Osteoblast (primary cell): Measurements from ENCODE around the gene UQCC5. TPM values are rescaled to one million over a fixed set of nuclear protein-coding genes. Genes with fewer than 3 reads are reported as not detected.

Experiments used
- DNase-seq: peaks from one replicate; pipeline ENCODE4 v3.0.0; 2011; ENCODE audit warnings: low spot score, mixed read lengths; ENCODE audit not compliant: insufficient read length; ENCODE audit errors: missing footprints
- H2AFZ ChIP-seq: 2 replicates; pipeline ENCODE4 v1.6.0; 2011; ENCODE audit warnings: mild to moderate bottlenecking, low read length
- H3K27ac ChIP-seq: 2 replicates; pipeline ENCODE4 v1.5.1; 2011; ENCODE audit warnings: mild to moderate bottlenecking, low read depth, low read length, moderate library complexity
- H3K27me3 ChIP-seq: 2 replicates; pipeline ENCODE4 v1.6.0; 2012; ENCODE audit warnings: mild to moderate bottlenecking, control low read depth, inconsistent platforms, low read length, moderate library complexity; ENCODE audit not compliant: insufficient read depth
- H3K36me3 ChIP-seq: 2 replicates; pipeline ENCODE4 v1.5.1; 2011; ENCODE audit warnings: mild to moderate bottlenecking, low read length, control low read depth, moderate library complexity; ENCODE audit not compliant: insufficient read depth
- H3K4me1 ChIP-seq: 2 replicates; pipeline ENCODE4 v1.5.1; 2011; ENCODE audit warnings: mild to moderate bottlenecking, low read length, control low read depth, moderate library complexity; ENCODE audit not compliant: insufficient read depth
- H3K4me2 ChIP-seq: 2 replicates; pipeline ENCODE4 v1.6.0; 2011; ENCODE audit warnings: mild to moderate bottlenecking, low read length; ENCODE audit not compliant: insufficient read depth
- H3K4me3 ChIP-seq: fragments of 200-600 bp; sonication (generic); 3 replicates; pipeline ENCODE4 v1.5.1; 2012; ENCODE audit warnings: mild to moderate bottlenecking, low read length, inconsistent platforms; ENCODE audit not compliant: insufficient read depth
- H3K79me2 ChIP-seq: 2 replicates; pipeline ENCODE4 v1.6.0; 2012; ENCODE audit warnings: mild to moderate bottlenecking, low read length, control low read depth, inconsistent platforms; ENCODE audit not compliant: insufficient read depth
- H3K9me3 ChIP-seq: 2 replicates; pipeline ENCODE4 v1.5.1; 2011; ENCODE audit warnings: low read depth, low read length, control low read depth
- H4K20me1 ChIP-seq: 2 replicates; pipeline ENCODE4 v1.6.0; 2012; ENCODE audit warnings: mild to moderate bottlenecking, low read length, control low read depth; ENCODE audit not compliant: insufficient read depth
- total RNA-seq: library from RNA; depleted of rRNA; stranded (reverse); fragments of >200 nt; gene quantifications from 2 replicates; pipeline ENCODE4 v1.2.3, GENCODE V29; 2012
- TF ChIP-seq, protein P1 (sequence below): IDR thresholded peaks from 2 replicates; pipeline ENCODE4 v1.5.1; 2011; ENCODE audit warnings: mild to moderate bottlenecking, low read depth, low read length, moderate library complexity; ENCODE audit errors: extremely low read depth

Gene UQCC5
- total RNA-seq, 1 donor, result 8.3 TPM

DNA sequence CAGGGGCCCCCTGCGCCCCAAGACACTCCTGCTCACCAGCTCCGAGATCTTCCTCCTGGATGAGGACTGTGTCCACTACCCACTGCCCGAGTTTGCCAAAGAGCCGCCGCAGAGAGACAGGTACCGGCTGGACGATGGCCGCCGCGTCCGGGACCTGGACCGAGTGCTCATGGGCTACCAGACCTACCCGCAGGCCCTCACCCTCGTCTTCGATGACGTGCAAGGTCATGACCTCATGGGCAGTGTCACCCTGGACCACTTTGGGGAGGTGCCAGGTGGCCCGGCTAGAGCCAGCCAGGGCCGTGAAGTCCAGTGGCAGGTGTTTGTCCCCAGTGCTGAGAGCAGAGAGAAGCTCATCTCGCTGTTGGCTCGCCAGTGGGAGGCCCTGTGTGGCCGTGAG is 44.3 kb upstream of the UQCC5 start:
- Histone ChIP-seq H3K4me3 (no peak overlapping the region), H4K20me1 (peaks cover 12% of the 10 kb centered on the region), H3K4me2 (no peak overlapping the region), H3K27ac (no peak overlapping the region), H3K4me1 (peaks cover 7% of the 10 kb centered on the region), H2AFZ (no peak overlapping the region), H3K36me3 (peaks cover 50% of the 10 kb centered on the region), H3K27me3 (no peaks in the 10 kb centered on the region), H3K9me3 (no peaks in the 10 kb centered on the region), H3K79me2 (no peaks in the 10 kb centered on the region)
- DNase-seq, result no peak
- TF ChIP-seq, protein P1, sequence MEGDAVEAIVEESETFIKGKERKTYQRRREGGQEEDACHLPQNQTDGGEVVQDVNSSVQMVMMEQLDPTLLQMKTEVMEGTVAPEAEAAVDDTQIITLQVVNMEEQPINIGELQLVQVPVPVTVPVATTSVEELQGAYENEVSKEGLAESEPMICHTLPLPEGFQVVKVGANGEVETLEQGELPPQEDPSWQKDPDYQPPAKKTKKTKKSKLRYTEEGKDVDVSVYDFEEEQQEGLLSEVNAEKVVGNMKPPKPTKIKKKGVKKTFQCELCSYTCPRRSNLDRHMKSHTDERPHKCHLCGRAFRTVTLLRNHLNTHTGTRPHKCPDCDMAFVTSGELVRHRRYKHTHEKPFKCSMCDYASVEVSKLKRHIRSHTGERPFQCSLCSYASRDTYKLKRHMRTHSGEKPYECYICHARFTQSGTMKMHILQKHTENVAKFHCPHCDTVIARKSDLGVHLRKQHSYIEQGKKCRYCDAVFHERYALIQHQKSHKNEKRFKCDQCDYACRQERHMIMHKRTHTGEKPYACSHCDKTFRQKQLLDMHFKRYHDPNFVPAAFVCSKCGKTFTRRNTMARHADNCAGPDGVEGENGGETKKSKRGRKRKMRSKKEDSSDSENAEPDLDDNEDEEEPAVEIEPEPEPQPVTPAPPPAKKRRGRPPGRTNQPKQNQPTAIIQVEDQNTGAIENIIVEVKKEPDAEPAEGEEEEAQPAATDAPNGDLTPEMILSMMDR, result no peak

DNA sequence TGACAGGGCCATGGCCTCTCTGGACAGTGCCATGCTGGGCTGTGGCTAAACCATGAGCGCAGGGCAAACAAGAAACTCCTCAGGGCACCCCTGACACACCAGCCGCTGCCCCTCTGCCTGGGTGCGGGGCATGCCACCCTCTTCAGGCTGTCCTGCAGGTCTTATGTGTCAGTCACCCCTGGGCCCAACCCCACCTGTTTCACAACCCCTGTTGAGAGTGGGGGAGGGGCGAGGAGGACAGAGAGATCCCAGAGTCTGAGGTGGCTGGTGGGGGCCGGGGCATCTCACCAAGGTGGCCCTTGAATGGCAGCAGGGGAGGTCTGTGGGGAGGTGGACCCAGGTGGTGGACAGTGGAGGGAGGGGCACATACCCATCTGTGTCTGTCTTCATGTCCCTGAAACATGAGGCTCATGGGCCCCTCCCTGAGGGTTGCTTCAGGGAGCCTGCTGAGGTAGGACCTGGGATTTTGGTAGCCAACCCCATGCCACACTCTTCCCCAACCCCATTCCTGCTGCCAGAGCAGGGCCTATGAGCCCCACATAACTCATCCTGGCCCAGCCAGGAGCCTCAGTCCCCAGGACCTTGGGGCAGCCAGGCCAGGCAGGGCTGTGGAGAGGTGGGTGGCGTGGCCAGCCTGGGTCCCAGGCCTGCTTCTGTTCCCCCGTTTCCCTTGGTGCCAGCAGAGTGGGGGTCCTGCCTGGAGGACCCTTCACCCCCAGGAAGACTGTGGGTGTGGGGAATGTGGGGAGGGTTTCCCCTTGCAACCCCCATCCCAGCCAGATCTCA is 43.0 kb upstream of the UQCC5 start:
- Histone ChIP-seq H3K4me2 (no peak overlapping the region), H3K79me2 (no peaks in the 10 kb centered on the region), H3K36me3 (peaks cover 39% of the 10 kb centered on the region), H3K27me3 (no peaks in the 10 kb centered on the region), H3K9me3 (no peaks in the 10 kb centered on the region), H4K20me1 (peaks cover 12% of the 10 kb centered on the region), H2AFZ (no peak overlapping the region), H3K27ac (no peak overlapping the region), H3K4me3 (no peak overlapping the region), H3K4me1 (peaks cover 16% of the 10 kb centered on the region)
- no peak for DNase-seq
- TF ChIP-seq, protein P1, result no peak

DNA sequence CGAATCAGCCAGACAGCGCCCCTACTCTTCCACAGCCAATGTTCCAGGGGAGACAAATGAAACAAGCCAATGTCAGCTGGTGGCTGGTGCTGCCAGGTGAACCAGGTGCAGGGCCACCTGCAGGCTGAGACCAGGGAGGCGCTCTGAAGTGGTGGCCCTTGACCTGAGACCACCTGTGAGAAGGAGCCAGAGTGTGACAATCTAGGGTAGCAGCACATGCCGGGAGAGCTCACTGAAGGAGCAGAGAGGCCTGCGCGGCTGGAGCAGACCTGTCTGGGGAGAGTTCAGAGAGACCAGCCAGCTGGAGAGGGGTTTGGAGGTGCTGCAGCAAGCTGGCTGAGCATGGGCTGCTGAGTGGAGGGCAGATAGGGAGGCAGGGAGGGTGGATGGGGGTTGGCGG is 42.0 kb upstream of the UQCC5 start:
- H3K27me3 ChIP-seq, result no peaks in the 10 kb centered on the region
- no peak overlapping the region for H3K4me3 ChIP-seq
- H3K79me2 ChIP-seq, result no peaks in the 10 kb centered on the region
- TF ChIP-seq, protein P1, result no peak
- H3K4me1 ChIP-seq, result peaks cover 26% of the 10 kb centered on the region
- no peak overlapping the region for H2AFZ ChIP-seq
- DNase-seq, result no peak
- no peaks in the 10 kb centered on the region for H3K9me3 ChIP-seq
- peaks cover 12% of the 10 kb centered on the region for H4K20me1 ChIP-seq
- H3K27ac ChIP-seq, result no peak overlapping the region
- H3K36me3 ChIP-seq, result peaks cover 31% of the 10 kb centered on the region
- no peak overlapping the region for H3K4me2 ChIP-seq

DNA sequence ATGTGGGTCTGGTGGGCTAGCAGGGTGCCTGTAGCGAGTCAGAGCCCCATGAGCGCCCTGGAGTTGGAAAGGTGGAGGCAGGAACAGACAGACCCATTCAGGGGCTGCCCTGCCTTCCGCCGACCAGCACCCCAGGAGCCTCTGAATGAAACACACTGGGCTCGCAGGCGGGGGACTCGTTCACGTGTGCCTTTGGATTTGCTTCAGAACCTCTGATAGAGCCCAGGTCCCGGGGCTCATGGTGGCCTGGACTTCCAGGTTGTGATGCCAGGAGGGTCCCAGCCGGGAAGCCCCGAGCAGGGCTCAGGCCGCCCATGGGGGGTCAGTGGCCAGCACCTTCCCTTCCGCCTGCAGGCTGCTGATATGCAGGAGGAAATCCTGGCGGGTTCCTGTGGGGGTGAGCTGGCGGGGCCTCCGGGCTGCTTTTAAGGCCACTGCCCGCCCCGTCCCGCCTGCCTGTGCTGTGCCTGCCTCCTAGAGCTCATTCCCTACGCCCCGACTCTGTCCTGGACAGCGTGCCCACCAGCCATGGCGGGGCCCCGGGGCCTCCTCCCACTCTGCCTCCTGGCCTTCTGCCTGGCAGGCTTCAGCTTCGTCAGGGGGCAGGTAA is 41.4 kb upstream of the UQCC5 start, which contains the start of gene STAB1:
STAB1 (plus strand) TSS at position 453 of the 610 bp plus-strand sequence; CDS start at position 529, 76 bp downstream.
- no peak within 1 kb of the TSS for H2AFZ ChIP-seq
- H4K20me1 ChIP-seq, result peaks cover 8% of the 10 kb centered on the region
- no peak within 1 kb of the TSS for H3K27ac ChIP-seq
- H3K79me2 ChIP-seq, result no peaks in the 10 kb centered on the region
- H3K4me2 ChIP-seq, result no peak within 1 kb of the TSS
- TF ChIP-seq, protein P1, result no peak
- H3K9me3 ChIP-seq, result no peaks in the 10 kb centered on the region
- H3K27me3 ChIP-seq, result no peaks in the 10 kb centered on the region
- no peak within 1 kb of the TSS for H3K4me3 ChIP-seq
- DNase-seq, result no peak
- H3K36me3 ChIP-seq, result peaks cover 27% of the 10 kb centered on the region
- H3K4me1 ChIP-seq, result peaks cover 26% of the 10 kb centered on the region
